KOPT-K1 (cell line): ENCODE measurements around the gene TPRG1.

ENCODE experiments used
- H3K27ac ChIP-seq: fragments of 200-600 bp; sonication (generic); 2 replicates; pipeline ENCODE4 v1.5.1; 2016; ENCODE audit warnings: antibody characterized with exemption, mild to moderate bottlenecking, low read depth, low read length; ENCODE audit not compliant: poor library complexity, severe bottlenecking
- H3K36me3 ChIP-seq: fragments of 200-600 bp; sonication (generic); 2 replicates; pipeline ENCODE4 v1.5.1; 2017; ENCODE audit warnings: antibody characterized with exemption, mild to moderate bottlenecking, low read length, moderate library complexity; ENCODE audit not compliant: insufficient read depth
- H3K9me3 ChIP-seq: fragments of 200-600 bp; sonication (generic); 2 replicates; pipeline ENCODE4 v1.5.1; 2017; ENCODE audit warnings: antibody characterized with exemption, low read length, mild to moderate bottlenecking; ENCODE audit not compliant: insufficient read depth, poor library complexity, severe bottlenecking

The TPRG1 gene

DNA sequence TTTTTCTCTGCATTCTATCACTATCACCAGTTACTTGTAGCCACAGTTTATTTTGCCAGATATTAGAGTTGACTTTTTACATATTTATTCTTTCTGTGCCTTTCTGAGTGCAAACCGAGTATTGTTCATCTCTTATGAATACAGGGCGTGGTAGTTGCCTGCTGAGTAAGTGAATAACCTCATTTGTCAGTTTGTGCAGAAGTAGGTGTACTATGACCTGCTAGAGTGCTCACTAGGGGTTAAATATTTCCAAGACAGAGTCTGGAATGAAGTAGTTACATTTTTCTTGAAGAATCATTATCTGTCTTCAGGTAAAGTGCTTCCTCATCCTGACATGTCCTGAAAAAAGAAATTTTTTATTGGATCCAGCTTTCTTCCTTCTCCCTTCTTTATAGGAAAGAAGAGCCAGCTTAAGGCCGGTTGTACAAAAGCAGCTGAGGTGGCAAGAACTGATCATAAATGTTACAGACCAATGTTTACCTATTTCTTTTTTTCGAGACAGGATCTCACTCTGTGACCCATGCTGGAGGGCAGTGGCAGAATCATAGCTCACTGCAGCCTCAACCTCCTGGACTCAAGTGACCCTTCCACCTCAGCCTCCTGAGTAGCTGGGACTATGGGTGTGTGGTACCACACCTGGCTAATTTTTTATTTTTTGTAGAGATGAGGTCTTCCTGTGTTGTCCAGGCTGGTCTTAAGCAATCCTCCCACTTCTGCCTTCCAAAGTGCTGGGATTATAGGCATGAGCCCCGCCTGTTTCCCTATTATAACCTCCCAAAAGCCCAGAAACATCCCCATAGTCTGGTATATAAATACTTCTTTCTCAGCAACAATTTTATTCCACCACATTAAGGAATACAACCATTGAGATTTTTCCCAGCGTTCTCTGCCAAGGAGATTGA, 182.5 kb downstream of the TPRG1 start:
- Histone ChIP-seq H3K9me3 (no peaks in the 10 kb centered on the region), H3K27ac (no peak overlapping the region)

DNA sequence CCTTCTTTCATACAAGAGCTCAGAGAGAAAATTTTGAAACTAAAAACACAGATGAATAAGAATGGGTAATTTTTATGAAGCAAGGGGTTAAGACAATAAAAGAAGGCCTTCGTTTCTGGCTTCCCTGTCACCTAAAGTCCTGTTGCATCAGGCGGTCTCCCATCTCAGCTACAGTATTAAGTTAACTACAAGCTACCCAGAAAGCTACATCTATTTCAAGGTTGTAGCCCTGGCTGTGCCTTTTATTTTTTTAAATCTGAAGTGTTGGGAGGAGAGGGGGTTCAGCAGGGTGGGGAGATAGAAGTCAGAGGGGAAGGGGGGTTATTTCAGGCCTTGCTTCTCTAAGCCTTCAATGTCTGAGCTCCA, 183.3 kb downstream of the TPRG1 start:
- no peaks in the 10 kb centered on the region for H3K9me3 ChIP-seq
- no peak overlapping the region for H3K27ac ChIP-seq
- no peaks in the 10 kb centered on the region for H3K36me3 ChIP-seq

More for the DNA sequence above, 182.5 kb downstream of the TPRG1 start:
- no peaks in the 10 kb centered on the region for H3K36me3 ChIP-seq

DNA sequence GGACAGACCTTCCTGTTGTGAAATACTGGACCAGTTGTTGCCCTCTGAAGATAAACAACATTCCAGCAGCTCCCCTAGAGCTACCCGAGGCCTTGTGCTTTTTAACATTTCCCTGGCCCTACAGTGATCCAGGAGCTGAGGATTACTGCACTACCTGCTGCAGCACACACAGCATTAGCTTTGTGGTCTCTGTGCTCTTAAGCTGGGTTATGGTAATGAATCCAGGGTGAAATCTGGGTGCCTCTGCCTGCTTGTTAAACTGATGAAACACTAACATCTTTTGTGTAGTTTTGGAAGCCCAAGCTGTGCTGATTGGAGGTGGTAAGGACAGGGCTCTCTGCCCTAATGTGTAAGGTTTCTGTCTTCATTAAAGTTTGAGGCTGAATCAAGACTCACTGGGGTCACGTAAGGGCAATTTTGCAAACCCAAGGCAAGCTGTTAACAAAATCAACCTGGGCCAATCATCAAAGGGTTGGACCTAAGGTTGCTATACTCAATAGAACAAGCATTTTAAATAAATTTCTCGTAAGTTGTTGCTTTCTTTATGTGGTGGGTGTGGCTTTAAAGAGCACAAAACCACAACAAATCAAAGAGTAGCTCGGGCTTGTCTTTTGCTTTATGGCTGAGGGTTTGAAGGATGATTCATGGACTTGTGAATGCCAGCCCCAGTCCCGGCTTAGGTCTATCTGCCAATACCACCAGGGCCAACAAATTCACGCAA, 183.9 kb downstream of the TPRG1 start:
- Histone ChIP-seq H3K9me3 (no peaks in the 10 kb centered on the region), H3K36me3 (no peaks in the 10 kb centered on the region), H3K27ac (peak overlapping the region; percentile 10)

DNA sequence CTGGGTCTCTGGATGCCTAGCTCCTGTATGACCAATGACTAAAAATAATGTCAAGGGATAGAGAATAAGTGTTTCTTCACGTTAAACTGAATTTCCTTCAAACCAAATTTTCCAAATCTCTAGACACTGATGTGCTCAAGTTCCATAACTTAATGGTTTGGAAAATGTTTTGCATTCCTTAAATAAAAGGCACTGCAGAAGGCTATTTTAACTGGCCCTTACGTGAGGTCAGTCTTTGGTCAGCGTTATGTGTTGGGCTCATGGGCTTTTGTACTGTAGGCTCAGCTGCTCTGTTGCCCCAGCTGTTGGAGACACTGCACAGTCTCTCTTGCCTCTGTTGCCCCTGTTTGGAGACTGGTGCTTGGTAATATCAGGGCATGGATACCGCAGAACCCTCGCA, 188.5 kb downstream of the TPRG1 start:
- H3K36me3 ChIP-seq = no peaks in the 10 kb centered on the region
- no peak overlapping the region for H3K27ac ChIP-seq
- H3K9me3 ChIP-seq = no peaks in the 10 kb centered on the region

DNA sequence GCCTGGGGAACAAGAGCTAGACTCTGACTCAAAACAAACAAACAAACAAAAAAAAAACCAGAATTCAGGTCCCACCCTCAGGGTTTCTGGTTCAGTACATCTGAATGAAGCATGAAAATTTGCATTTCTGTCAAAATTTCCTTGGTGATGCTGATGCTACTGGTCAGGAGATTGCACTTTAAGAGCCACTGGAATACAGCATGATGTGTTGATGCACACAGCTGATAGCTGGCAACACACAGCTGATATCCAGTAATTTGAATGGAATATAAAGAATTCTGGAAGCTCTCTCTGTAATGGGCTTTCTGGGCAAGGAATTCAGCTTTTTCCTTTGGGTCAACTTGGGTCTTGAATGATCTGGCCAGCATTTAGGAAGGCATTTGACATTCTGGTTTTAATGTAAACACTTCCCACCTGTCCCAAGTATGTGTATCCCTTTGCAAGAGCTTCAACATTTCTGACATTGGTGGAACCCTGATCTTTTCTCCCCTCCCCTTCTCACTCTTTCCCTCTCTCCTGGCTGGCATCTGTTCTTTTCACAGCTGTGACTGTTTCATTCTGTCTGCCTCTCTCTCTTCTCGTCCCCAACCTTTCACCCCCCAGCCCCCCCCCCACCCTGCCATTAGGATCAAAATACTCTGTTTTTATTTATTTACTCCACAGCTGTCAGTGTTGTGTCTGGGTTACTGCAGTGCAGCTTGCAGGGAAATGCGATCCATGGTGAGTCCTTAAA, 189.5 kb downstream of the TPRG1 start:
- Histone ChIP-seq H3K27ac (no peak overlapping the region), H3K36me3 (no peaks in the 10 kb centered on the region), H3K9me3 (no peaks in the 10 kb centered on the region)

DNA sequence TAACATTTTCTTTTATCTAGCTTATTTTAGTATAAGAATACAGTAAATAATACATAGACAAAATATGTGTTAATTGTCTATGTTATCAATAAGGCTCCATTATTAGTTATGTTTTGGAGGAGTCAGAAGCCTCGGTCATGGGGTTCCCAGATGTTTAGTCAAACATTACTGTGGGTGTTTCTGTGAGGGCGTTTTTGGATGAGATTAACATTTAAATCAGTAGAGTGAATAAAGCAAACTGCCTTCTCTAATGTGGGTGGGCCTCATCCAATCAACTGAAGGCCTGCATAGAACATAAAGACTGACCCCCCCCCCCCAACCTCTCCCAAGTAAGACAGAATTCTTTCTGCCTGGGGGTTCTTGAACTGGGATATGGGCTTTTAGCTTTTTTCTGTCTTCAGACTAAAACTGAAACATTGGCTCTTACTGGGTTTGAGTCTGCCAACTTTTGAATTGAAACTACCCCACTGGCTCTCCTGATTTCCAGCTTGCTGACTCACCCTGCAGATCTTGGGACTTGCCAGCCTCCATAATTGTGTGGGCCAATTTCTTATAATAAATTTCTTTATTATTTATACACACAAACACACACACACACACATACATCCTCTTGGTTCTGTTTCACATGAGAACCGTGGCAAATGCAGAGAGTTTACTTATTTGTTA, 192.0 kb downstream of the TPRG1 start:
- H3K36me3 ChIP-seq = no peaks in the 10 kb centered on the region
- no peak overlapping the region for H3K27ac ChIP-seq
- H3K9me3 ChIP-seq = no peaks in the 10 kb centered on the region

DNA sequence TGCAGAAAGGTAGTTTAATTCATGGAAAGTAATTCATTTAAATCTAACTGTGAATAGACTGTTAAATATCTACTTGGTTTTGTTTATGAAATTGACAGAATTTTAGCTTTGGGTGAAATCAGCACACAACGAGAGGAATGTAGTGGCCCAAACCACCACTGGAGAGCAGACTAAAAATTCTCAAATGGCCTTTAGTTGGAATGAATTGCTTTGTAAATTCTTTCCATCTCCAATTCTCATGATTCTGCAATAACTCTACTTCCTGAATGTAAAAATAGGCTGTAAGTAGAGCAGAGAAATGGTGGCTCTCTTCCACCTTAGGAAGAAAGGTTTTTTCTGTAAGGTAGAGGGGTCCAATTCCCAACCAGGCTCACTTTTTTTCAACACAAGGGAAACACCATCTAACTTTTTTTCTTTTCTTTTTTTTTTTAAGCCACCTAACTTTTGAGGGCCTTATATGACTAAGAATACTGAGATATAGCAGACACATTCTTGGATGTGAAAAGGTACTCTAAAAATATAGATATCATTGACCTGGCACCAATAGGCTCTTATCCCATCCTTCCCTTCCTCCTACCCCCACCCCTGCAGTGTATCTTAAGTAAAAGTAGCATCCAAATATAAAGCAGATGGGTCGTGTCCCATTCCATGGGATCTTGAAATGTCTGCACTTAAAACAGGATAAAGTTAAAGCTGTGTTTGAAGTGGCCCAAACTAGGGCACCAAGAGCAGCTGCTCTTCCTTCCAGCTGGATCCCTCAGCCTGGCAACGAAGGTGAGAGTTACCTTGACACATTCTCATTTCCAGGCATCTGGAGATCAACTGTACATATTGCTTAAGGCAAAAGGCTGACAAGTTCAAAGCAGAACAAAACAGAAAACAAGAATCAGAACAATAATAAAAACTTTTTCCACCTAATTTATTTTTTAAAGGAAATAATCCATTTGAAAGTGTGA, 194.1 kb downstream of the TPRG1 start:
- no peaks in the 10 kb centered on the region for H3K36me3 ChIP-seq

DNA sequence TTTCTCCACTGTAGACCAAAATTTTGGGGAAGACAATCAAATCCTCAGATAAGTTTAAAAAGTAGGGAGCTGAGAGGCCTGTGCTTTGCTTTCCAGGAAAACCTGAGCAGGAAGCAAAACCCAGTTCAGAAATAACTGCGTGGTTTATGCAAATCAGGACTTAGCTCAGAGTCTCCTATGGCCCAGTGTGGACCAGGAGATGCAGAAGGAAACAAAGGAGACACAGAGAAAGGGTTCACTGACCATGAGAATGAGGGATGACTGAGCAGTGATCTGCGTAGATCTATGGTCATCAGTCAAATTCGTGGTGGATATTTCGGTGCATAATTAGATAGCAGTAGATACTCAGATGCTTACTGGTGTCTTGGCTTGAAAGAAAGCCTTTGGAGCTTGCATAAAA, 196.6 kb downstream of the TPRG1 start:
- no peak overlapping the region for H3K27ac ChIP-seq
- H3K36me3 ChIP-seq = no peaks in the 10 kb centered on the region
- no peaks in the 10 kb centered on the region for H3K9me3 ChIP-seq

More for the DNA sequence above, 194.1 kb downstream of the TPRG1 start:
- H3K27ac ChIP-seq = no peak overlapping the region
- no peaks in the 10 kb centered on the region for H3K9me3 ChIP-seq

DNA sequence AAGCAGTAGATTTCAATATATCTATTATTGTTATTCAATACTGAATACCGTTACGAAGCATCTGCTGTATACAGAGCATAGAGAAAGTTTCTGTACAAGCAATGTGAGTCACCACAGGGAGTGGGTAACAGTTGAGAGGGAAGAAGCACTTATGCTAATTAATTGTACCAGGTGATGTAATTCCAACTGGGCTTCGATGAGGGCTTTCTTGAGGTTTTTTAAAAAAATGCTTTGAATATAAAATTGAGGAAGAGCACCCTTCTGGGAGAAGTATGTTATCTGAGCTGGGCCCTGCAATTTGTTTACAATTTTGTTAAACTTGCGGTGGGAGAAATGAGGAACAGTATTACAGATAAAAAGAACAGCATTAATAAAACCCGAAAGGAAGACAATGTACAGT, 197.9 kb downstream of the TPRG1 start:
- Histone ChIP-seq H3K27ac (no peak overlapping the region), H3K36me3 (no peaks in the 10 kb centered on the region)

DNA sequence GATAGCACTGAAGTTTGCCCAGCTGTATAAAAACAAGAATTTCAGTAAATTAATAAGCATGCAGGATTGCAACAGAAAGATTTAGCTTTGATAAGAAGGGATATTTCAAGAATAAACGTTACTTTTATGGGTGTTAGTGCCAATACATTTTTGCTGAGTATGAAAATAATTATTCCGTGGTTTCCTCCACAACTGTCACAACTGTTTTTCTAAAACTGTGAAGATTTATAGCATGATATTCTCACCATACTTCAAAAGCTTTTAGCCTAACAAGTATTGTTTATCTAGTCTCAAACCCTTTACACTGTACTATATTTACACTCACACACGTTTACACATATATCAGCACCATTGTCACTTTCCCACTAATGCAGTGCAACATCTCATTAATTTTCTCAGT, 200.5 kb downstream of the TPRG1 start:
- Histone ChIP-seq H3K27ac (peak overlapping the region; percentile 35), H3K9me3 (peaks cover 4% of the 10 kb centered on the region), H3K36me3 (no peaks in the 10 kb centered on the region)

More for the DNA sequence above, 197.9 kb downstream of the TPRG1 start:
- no peaks in the 10 kb centered on the region for H3K9me3 ChIP-seq
